K562 (cell line): ENCODE results near the gene SPATA16. TPM values are rescaled to one million over a fixed set of nuclear protein-coding genes. Genes with fewer than 3 reads are reported as not detected.

Experiments
- ATAC-seq: fragments of 200-7000 bp; cut with Tn5 transposase; 3 replicates; pipeline ENCODE4 v1.9.1; 2020; ENCODE audit warnings: moderate library complexity
- BruUV-seq: library from RNA; stranded (reverse); fragments of 400-500 nt; replicated peaks from 2 replicates; lab custom pipeline; 2021; lab: Mats Ljungman, UMichigan
- CTCF ChIA-PET: fragments of 300-600 bp; formaldehyde crosslinking; extraction: SDS; loops from one replicate; lab custom pipeline; 2021; ENCODE audit warnings: low intra/inter-chr PET ratio; lab: Yijun Ruan, JAX
- POLR2A ChIA-PET: fragments of 300-600, 350-650 bp; sonication (Branson Sonifier 250); formaldehyde crosslinking; extraction: SDS; loops from one replicate; lab custom pipeline; 2021; ENCODE audit warnings: antibody characterized with exemption, inconsistent platforms; lab: Yijun Ruan, JAX
- DNase-seq, 4 experiments: peaks; one replicate each; pipeline versions ENCODE4 v3.0.0 to v3.0.0-alpha.2; 2011 to 2018; ENCODE audit warnings: low spot score in 3 of 4, mixed read lengths in 3 of 4; ENCODE audit errors: extremely low read depth in 1 of 4
- FAIRE-seq: peaks from 2 replicates; lab custom pipeline; 2011; peaks lifted over from hg19 to GRCh38; lab: Jason Lieb, UNC
- H2AFZ ChIP-seq: 2 replicates; pipeline ENCODE4 v1.6.0; 2011; ENCODE audit warnings: low read depth, low read length, control low read depth, inconsistent platforms
- H3K27ac ChIP-seq: fragments of 200-600 bp; 3 replicates; pipeline ENCODE4 v1.8.0; 2011; ENCODE audit warnings: low read depth, mild to moderate bottlenecking, control low read depth, inconsistent platforms, low read length, moderate library complexity, mixed read lengths; ENCODE audit errors: extremely low read depth
- H3K27me3 ChIP-seq, 2 experiments: fragments of 300-600 bp in 1 of 2; 2 replicates in 1 of 2; 3 replicates in 1 of 2; pipeline versions ENCODE4 v1.6.0 to v1.8.0; 2011; ENCODE audit warnings: inconsistent platforms in 2 of 2, low read length in 2 of 2, mild to moderate bottlenecking in 1 of 2, mixed read lengths in 1 of 2, moderate library complexity in 1 of 2; ENCODE audit not compliant: control insufficient read depth in 2 of 2, insufficient read depth in 2 of 2
- H3K36me3 ChIP-seq: fragments of 300-600 bp; 3 replicates; pipeline ENCODE4 v1.8.0; 2011; ENCODE audit warnings: mild to moderate bottlenecking, low read length, inconsistent platforms; ENCODE audit not compliant: control insufficient read depth, insufficient read depth
- H3K4me1 ChIP-seq, 2 experiments: fragments of 200-600 bp in 1 of 2; replicated peaks in 1 of 2; 2 replicates in 1 of 2; 3 replicates in 1 of 2; pipeline versions ENCODE4 v1.5.1 to v1.8.0; 2011; ENCODE audit warnings: inconsistent platforms in 2 of 2, low read length in 2 of 2, mild to moderate bottlenecking in 1 of 2, mixed read lengths in 1 of 2, moderate library complexity in 1 of 2; ENCODE audit not compliant: control insufficient read depth in 2 of 2, insufficient read depth in 2 of 2
- H3K4me2 ChIP-seq: 2 replicates; pipeline ENCODE4 v1.6.1; 2011; ENCODE audit warnings: low read length, control low read depth, inconsistent platforms, mixed read lengths; ENCODE audit not compliant: insufficient read depth
- H3K4me3 ChIP-seq: fragments of 200-600 bp; sonication (generic), shearing (Covaris generic); 2 replicates; pipeline ENCODE4 v1.5.1; 2016; ENCODE audit warnings: control low read depth, inconsistent platforms
- H3K79me2 ChIP-seq: fragments of 200-600 bp; 3 replicates; pipeline ENCODE4 v1.8.0; 2011; ENCODE audit warnings: low read length, inconsistent platforms; ENCODE audit not compliant: control insufficient read depth, insufficient read depth
- H3K9ac ChIP-seq, 2 experiments: 2 replicates each; pipeline versions ENCODE4 v1.6.0 to v1.6.1; 2011; ENCODE audit warnings: low read depth in 2 of 2, low read length in 2 of 2, control low read depth in 1 of 2, inconsistent platforms in 1 of 2, mild to moderate bottlenecking in 1 of 2, mixed read lengths in 1 of 2; ENCODE audit not compliant: insufficient read depth in 1 of 2
- H3K9me1 ChIP-seq: one replicate; pipeline ENCODE4 v1.6.0; 2011; ENCODE audit warnings: inconsistent platforms, mild to moderate bottlenecking, low read length, moderate library complexity; ENCODE audit not compliant: control insufficient read depth, insufficient read depth
- H3K9me3 ChIP-seq: replicated peaks from 2 replicates; pipeline ENCODE4 v1.5.1; 2011; ENCODE audit warnings: low read depth, low read length, inconsistent platforms; ENCODE audit not compliant: control insufficient read depth, insufficient read depth
- H4K20me1 ChIP-seq: replicated peaks from 2 replicates; pipeline ENCODE4 v1.6.1; 2011; ENCODE audit warnings: low read length, inconsistent platforms, mixed read lengths; ENCODE audit not compliant: control insufficient read depth, insufficient read depth
- AFF4 ChIP-seq: sonication (generic); formaldehyde crosslinking; IDR thresholded peaks from 2 replicates; pipeline ENCODE4 v1.8.0; 2023; ENCODE audit warnings: mild to moderate bottlenecking, missing genetic modification reagents
- BRF1 ChIP-seq: IDR thresholded peaks from 3 replicates; pipeline ENCODE4 v1.6.1; 2011; ENCODE audit warnings: borderline replicate concordance, mild to moderate bottlenecking; ENCODE audit not compliant: insufficient read length; ENCODE audit errors: extremely low read depth
- HDAC3 ChIP-seq: fragments of 450-650 bp; IDR thresholded peaks from 2 replicates; pipeline ENCODE4 v1.6.1; 2018; ENCODE audit warnings: borderline replicate concordance, mild to moderate bottlenecking, moderate library complexity; ENCODE audit not compliant: partially characterized antibody
- HDGF ChIP-seq: fragments of 450-650 bp; IDR thresholded peaks from 2 replicates; pipeline ENCODE4 v1.6.1; 2016
- KAT2B ChIP-seq: IDR thresholded peaks from one replicate; pipeline ENCODE4 v1.6.1; 2012; ENCODE audit warnings: low read depth, mild to moderate bottlenecking, control low read depth, inconsistent platforms, low read length, moderate library complexity
- MYBL2 ChIP-seq, 2 experiments: fragments of 450-650 bp in 1 of 2; sonication (generic) in 1 of 2; formaldehyde crosslinking in 1 of 2; IDR thresholded peaks; 2 replicates each; pipeline versions ENCODE4 v1.6.1 to v1.8.1; 2017 to 2022; ENCODE audit warnings: borderline replicate concordance in 1 of 2, inconsistent platforms in 1 of 2, low read depth in 1 of 2, mild to moderate bottlenecking in 1 of 2, missing genetic modification reagents in 1 of 2, moderate library complexity in 1 of 2
- NFE2L1 ChIP-seq: fragments of 450-650 bp; IDR thresholded peaks from 2 replicates; pipeline ENCODE4 v1.6.1; 2016; ENCODE audit warnings: missing genetic modification characterization, low read depth, mild to moderate bottlenecking, missing compliant biosample characterization, moderate library complexity, borderline replicate concordance
- POLR2H ChIP-seq: IDR thresholded peaks from 2 replicates; pipeline ENCODE4 v1.6.1; 2016; ENCODE audit warnings: missing genetic modification characterization, low read depth, mild to moderate bottlenecking, control low read depth, missing compliant biosample characterization, moderate library complexity
- SUPT5H ChIP-seq: fragments of 450-650 bp; IDR thresholded peaks from 2 replicates; pipeline ENCODE4 v1.6.1; 2016
- TFAM ChIP-seq: fragments of 250-450 bp; sonication (Bioruptor Pico); conservative IDR thresholded peaks from 2 replicates; pipeline ENCODE4 v1.5.0; 2021; ENCODE audit warnings: mild to moderate bottlenecking, moderate library complexity
- THAP7 ChIP-seq: fragments of 250-450 bp; sonication (Bioruptor Pico); IDR thresholded peaks from 2 replicates; pipeline ENCODE4 v1.5.0; 2021
- TRIM25 ChIP-seq: fragments of 450-650 bp; IDR thresholded peaks from 2 replicates; pipeline ENCODE4 v1.7.0; 2016; ENCODE audit warnings: borderline replicate concordance
- ZNF280A ChIP-seq: fragments of 450-650 bp; IDR thresholded peaks from 2 replicates; pipeline ENCODE4 v1.6.1; 2018; ENCODE audit warnings: mild to moderate bottlenecking, low read depth; ENCODE audit not compliant: partially characterized antibody
- ZNF3 ChIP-seq: fragments of 250-450 bp; sonication (Bioruptor Pico); IDR thresholded peaks from 2 replicates; pipeline ENCODE4 v1.5.0; 2021; ENCODE audit warnings: mild to moderate bottlenecking, moderate library complexity
- ZNF57 ChIP-seq: fragments of 450-650 bp; formaldehyde crosslinking; IDR thresholded peaks from 2 replicates; pipeline ENCODE4 v1.4.0; 2020; ENCODE audit warnings: mild to moderate bottlenecking, moderate library complexity
- WGBS: fragments of 100-300 bp; shearing (Covaris generic); methylation state at CpG from one replicate; pipeline ENCODE4 v1.1.6; 2016; ENCODE audit warnings: low coverage, mixed read lengths; ENCODE audit not compliant: insufficient coverage; ENCODE audit errors: missing lambda C conversion rate; 5-methylcytosine and 5-hydroxymethylcytosine counted together
- in situ Hi-C: fragments of 300-500 bp; cut with MboI; formaldehyde crosslinking; loops from 4 replicates; pipeline ENCODE4 v1.15.0; 2018; ENCODE audit warnings: inconsistent platforms, mixed read lengths
- intact Hi-C: fragments of 100-400 bp; cut with micrococcal nuclease; formaldehyde crosslinking; loops from 2 replicates; pipeline ENCODE4 v1.14.2; 2022
- polyA plus RNA-seq, 8 experiments: library from polyadenylated mRNA; depleted of rRNA in 4 of 8; stranded (reverse) in 5 of 8; unstranded in 3 of 8; fragments of >200 nt; fragmentation: Nextera tagmentation in 2 of 8; fragmentation: Illumina TruSeq in 1 of 8; extraction: Ambion mirVana in 2 of 8; extraction: Trizol in 1 of 8; gene quantifications; 2 replicates each; pipeline versions ENCODE4 v1.2.1 to v1.2.3, GENCODE V29; 2011 to 2014; ENCODE audit warnings: inconsistent platforms in 1 of 8, missing spikeins in 1 of 8
- total RNA-seq, 7 experiments: library from RNA; depleted of rRNA in 6 of 7; stranded (reverse); fragments of >200 nt in 6 of 7; fragmentation: Illumina TruSeq in 2 of 7; extraction: Trizol in 2 of 7; gene quantifications; 2 replicates each; pipeline versions ENCODE4 v1.2.1 to v1.2.3, GENCODE V29; 2011 to 2021; ENCODE audit warnings: low replicate concordance in 1 of 7

The SPATA16 gene
- total and polyA plus RNA-seq, 9 of the 15 experiments (the other 6 are each of a cell fraction or from before 2014, with no cell fraction given): not detected

- Histone ChIP-seq H3K79me2 (no peaks in the 10 kb centered on the region), H3K27me3 (no peaks in the 10 kb centered on the region), H3K27ac (no peak overlapping the region), H4K20me1 (no peaks in the 10 kb centered on the region), H3K4me1 (no peaks in the 10 kb centered on the region; a peak in 1 of 5 replicates), H3K4me2 (no peak overlapping the region), H3K4me3 (no peak overlapping the region), H2AFZ (peak overlapping the region; percentile 65), H3K9ac (no peak overlapping the region), H3K9me1 (no peaks in the 10 kb centered on the region), H3K9me3 (no peaks in the 10 kb centered on the region), H3K36me3 (no peaks in the 10 kb centered on the region)
- ChIA-PET CTCF (no interaction called here), POLR2A (interaction anchor here (0.7 to 0.8 kb wide), 2 partner anchors 19 to 120 kb away, joined by 3 to 4 read pairs; no protein-coding TSS in a partner anchor)
- ATAC-seq (peak; percentile 50; the same call in 2 of the 3 replicates), DNase-seq (no peak), FAIRE-seq (no peak)
- no peak for TF ChIP-seq ZNF3 (CRISPR knock-in tag)
- TF ChIP-seq POLR2H (tag): no peak
- no peak for TF ChIP-seq ZNF57 (CRISPR knock-in tag)
- no peak for TF ChIP-seq THAP7 (CRISPR knock-in tag)
- TF ChIP-seq KAT2B: no peak
- no peak for TF ChIP-seq SUPT5H
- no peak for TF ChIP-seq MYBL2 (IDR thresholded peaks at IDR 0.05; ENCODE audit: low read depth)
- TF ChIP-seq MYBL2 (CRISPR knock-in tag; IDR thresholded peaks at IDR 0.05; ENCODE audit: borderline replicate concordance): no peak
- no peak for TF ChIP-seq NFE2L1 (tag)
- no peak for TF ChIP-seq TFAM (CRISPR knock-in tag)
- no peak for TF ChIP-seq ZNF280A
- no peak for TF ChIP-seq TRIM25
- no peak for TF ChIP-seq AFF4 (CRISPR knock-in tag)
- TF ChIP-seq HDAC3: no peak
- TF ChIP-seq BRF1: no peak
- no peak for TF ChIP-seq HDGF
- in situ Hi-C loops (no loop called here), intact Hi-C loops (no loop called here)
- 24% methylated on average over 2 of the region's 2 CpGs for WGBS
- no TSS peak for BruUV-seq
Measured at GRCh38 chr3:172958565-172958964, 182.5 kb downstream of the SPATA16 start.
